ENCODE results near the gene HOXD4.

HOXD4 gene

DNA sequence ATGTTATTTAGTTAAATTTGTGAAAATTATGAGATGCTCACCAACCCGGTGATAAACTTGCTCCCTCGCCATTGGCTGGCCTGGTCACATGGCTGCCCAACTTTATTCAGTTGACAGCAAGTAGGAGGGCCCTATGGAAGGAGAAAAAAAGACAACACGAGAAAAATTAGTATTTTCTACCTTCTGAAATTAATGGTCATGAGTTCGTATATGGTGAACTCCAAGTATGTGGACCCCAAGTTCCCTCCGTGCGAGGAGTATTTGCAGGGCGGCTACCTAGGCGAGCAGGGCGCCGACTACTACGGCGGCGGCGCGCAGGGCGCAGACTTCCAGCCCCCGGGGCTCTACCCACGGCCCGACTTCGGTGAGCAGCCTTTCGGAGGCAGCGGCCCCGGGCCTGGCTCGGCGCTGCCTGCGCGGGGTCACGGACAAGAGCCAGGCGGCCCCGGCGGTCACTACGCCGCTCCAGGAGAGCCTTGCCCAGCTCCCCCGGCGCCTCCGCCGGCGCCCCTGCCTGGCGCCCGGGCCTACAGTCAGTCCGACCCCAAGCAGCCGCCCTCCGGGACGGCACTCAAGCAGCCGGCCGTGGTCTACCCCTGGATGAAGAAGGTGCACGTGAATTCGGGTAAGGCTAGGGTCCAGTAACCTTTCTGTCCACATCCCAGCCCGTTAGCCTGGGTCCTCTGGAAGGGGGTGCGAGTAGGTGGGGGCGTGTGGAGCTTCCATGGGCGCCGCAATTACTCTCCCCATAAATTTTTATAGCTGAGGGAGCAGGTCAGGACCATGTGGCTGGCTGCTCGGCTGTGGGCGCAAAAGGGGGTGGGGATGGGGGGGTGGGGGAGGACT lies at the start of gene HOXD4:
Gene HOXD4, plus strand, starts transcription at position 109 of the 846 bp plus-strand sequence. Its CDS starts 84 bp downstream, at position 193.
- no peaks in the 10 kb centered on the region for H3K36me3 ChIP-seq (replicated peaks)
- no peak for DNase-seq
- TF ChIP-seq, protein P1, sequence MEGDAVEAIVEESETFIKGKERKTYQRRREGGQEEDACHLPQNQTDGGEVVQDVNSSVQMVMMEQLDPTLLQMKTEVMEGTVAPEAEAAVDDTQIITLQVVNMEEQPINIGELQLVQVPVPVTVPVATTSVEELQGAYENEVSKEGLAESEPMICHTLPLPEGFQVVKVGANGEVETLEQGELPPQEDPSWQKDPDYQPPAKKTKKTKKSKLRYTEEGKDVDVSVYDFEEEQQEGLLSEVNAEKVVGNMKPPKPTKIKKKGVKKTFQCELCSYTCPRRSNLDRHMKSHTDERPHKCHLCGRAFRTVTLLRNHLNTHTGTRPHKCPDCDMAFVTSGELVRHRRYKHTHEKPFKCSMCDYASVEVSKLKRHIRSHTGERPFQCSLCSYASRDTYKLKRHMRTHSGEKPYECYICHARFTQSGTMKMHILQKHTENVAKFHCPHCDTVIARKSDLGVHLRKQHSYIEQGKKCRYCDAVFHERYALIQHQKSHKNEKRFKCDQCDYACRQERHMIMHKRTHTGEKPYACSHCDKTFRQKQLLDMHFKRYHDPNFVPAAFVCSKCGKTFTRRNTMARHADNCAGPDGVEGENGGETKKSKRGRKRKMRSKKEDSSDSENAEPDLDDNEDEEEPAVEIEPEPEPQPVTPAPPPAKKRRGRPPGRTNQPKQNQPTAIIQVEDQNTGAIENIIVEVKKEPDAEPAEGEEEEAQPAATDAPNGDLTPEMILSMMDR (IDR thresholded peaks at IDR 0.05; ENCODE audit: low read depth, low read length, missing control alignments), result no peak
- H3K27ac ChIP-seq, result no peak within 1 kb of the TSS
- H3K4me3 ChIP-seq (ENCODE audit: low read depth, low read length), result peak within 1 kb of the TSS; percentile 43
- in situ Hi-C loops (cut with HindIII; ENCODE audit: low pct_ligation_motif_present, low sequenced_read_pairs), result no loop called here
- peaks cover 93% of the 10 kb centered on the region for H3K27me3 ChIP-seq (replicated peaks)

DNA sequence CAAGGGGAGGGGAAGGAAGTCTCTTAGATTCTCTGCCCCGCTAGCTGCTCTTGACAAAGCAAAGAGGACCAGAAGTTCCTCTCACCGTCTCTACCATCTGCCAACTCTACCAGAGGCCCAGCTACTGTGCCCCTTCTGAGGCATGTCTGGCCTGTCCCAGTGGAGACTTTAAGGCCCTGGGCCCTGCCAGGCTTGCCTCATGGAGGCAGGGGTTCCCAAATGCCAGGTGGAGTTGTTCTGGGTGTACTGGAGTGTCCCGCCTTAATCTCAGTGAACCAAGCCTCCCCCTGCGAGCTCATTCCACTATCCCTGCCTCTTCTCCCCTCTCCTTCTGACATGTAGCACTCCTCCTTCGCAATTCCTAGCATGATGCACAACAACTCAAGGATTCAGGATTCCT lies 49.5 kb upstream of the HOXD4 start:
- H3K36me3 ChIP-seq (replicated peaks), result no peaks in the 10 kb centered on the region
- H3K4me3 ChIP-seq (ENCODE audit: low read depth, low read length), result no peak overlapping the region
- H3K27me3 ChIP-seq (replicated peaks), result peaks cover 97% of the 10 kb centered on the region
- H3K27ac ChIP-seq, result no peak overlapping the region
- DNase-seq, result no peak
- TF ChIP-seq, protein P1 (IDR thresholded peaks at IDR 0.05; ENCODE audit: low read depth, low read length, missing control alignments), result no peak
- in situ Hi-C loops (cut with HindIII; ENCODE audit: low pct_ligation_motif_present, low sequenced_read_pairs), result no loop called here

DNA sequence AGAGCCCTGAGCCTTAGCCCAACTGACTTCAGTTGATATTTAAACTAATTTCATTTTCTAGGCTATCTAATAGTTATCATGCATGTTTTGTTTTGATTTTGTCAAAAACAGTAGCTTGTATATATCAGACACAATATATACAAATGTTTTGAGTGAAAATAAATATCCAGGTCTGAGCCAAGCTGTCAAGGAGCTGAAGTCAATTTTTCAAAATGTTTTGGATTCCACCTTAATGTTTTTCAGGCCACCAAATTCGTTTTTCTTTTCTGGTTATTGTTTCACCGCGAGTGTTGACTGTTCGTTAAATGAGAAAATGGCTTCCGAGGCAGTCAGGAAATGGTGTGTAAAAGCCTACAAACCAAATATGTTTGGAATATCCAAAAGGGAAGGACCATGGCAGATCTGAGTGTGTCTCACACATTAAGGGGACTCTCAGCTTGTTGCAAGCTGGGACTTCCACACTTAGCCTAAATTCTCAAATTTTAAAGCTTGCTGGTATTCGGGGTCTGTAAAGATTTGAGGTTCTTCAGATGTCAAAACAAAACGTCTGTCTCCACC lies 49.0 kb upstream of the HOXD4 start:
- TF ChIP-seq, protein P1 (IDR thresholded peaks at IDR 0.05; ENCODE audit: low read depth, low read length, missing control alignments), result no peak
- H3K4me3 ChIP-seq (ENCODE audit: low read depth, low read length), result no peak overlapping the region
- in situ Hi-C loops (cut with HindIII; ENCODE audit: low pct_ligation_motif_present, low sequenced_read_pairs), result no loop called here
- no peak for DNase-seq
- H3K36me3 ChIP-seq (replicated peaks), result no peaks in the 10 kb centered on the region
- H3K27me3 ChIP-seq (replicated peaks), result peaks cover 96% of the 10 kb centered on the region
- H3K27ac ChIP-seq, result no peak overlapping the region

DNA sequence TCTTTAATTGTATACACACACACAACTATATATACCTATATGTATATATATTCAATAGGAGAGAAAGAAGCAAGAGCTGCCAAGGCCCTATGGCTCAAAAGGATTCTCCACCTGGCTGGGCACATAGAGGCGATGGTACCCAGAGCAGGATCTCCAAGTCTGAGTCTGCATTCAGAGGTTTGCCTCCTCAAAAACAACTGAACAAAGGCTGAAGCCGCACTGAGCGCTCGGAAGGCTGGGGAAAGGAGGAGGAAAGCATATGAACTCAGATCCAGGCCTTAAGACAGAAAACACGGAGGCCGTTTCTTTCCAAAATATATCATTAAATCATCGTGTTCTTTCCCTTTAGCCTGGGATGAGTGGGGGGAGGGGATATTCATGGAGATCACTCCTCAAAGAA lies 48.2 kb upstream of the HOXD4 start:
- TF ChIP-seq, protein P1 (IDR thresholded peaks at IDR 0.05; ENCODE audit: low read depth, low read length, missing control alignments), result no peak
- Histone ChIP-seq H3K4me3 (ENCODE audit: low read depth, low read length) (no peak overlapping the region), H3K36me3 (replicated peaks) (no peaks in the 10 kb centered on the region), H3K27ac (no peak overlapping the region), H3K27me3 (replicated peaks) (peaks cover 92% of the 10 kb centered on the region)
- in situ Hi-C loops (cut with HindIII; ENCODE audit: low pct_ligation_motif_present, low sequenced_read_pairs), result no loop called here
- DNase-seq, result no peak

DNA sequence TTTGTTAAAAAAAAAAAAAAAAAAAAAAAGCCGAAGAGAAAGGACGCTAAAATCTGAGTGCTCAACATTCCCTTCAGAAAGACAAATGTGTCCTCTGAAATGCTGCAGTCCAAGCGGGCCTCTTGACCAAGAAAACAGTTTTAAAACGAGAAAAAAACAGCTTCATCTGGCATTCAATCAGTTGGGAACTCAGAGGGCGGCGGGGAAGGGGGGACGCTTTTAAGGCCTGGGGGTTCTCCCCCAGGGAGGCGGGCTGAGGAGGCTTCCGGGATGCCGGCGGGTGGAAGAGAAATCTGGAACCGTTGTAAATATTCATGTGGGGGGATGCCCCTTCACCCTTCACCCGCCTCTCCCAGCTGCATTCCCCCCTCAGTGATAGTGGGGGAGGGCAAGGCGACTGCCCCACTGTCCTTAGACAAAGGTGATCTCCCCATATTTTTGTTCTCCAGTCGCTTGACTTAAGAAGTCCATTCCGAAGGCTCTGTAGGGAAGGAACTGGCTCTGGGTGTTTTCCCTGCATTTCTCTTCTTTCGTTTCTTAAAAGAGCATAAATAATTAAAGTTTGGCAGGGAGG lies 47.5 kb upstream of the HOXD4 start:
- no peak for DNase-seq
- Histone ChIP-seq H3K4me3 (ENCODE audit: low read depth, low read length) (no peak overlapping the region), H3K27ac (no peak overlapping the region), H3K36me3 (replicated peaks) (no peaks in the 10 kb centered on the region), H3K27me3 (replicated peaks) (peaks cover 90% of the 10 kb centered on the region)
- in situ Hi-C loops (cut with HindIII; ENCODE audit: low pct_ligation_motif_present, low sequenced_read_pairs), result no loop called here
- TF ChIP-seq, protein P1 (IDR thresholded peaks at IDR 0.05; ENCODE audit: low read depth, low read length, missing control alignments), result no peak
